HG03060 (cell line): ENCODE results near the gene SPDL1.

Experiments used
- ATAC-seq: cut with Tn5 transposase; IDR thresholded peaks from one replicate; pipeline ENCODE4 v1.9.1; 2021; ENCODE audit warnings: low read depth, moderate number of reproducible peaks; ENCODE audit not compliant: unreplicated experiment

The SPDL1 gene

DNA sequence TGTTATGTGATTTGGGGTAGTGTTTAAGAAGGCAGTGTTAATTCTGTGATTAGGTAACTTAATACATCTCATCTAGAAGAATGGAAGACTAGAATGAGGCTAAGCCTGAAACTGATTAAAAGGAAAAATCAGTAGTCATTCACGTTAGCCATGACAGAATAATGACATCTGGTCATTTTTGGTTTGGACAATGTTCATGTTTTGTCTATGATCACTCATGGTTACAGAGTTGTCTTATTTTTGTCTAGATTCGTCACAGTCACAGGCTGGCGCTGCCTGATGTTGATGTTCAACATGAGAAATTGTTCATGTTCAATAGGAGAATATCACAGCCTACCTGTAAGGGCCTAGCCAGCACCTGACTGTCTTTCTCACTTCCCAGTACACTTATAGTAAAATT lies 44.0 kb downstream of the SPDL1 start:
- no peak for ATAC-seq

DNA sequence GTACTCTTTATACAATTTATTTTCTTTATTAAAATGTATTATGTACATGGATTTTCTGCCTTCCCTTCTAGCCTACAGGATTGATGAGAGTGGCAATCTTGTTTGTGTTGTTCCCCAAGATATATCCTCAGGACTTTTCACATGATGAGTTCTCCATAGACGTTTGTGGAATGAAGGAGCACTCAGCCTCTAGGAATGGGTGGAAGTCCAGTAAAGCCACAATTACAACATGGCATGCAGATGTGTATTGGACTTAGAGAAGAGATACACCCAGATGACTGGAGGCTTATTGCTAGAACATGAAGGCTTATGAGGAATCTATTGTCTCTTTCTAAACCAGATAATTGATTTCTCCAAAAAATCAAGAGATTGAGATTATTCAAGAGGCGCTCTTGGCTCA lies 45.3 kb downstream of the SPDL1 start:
- ATAC-seq, result no peak

DNA sequence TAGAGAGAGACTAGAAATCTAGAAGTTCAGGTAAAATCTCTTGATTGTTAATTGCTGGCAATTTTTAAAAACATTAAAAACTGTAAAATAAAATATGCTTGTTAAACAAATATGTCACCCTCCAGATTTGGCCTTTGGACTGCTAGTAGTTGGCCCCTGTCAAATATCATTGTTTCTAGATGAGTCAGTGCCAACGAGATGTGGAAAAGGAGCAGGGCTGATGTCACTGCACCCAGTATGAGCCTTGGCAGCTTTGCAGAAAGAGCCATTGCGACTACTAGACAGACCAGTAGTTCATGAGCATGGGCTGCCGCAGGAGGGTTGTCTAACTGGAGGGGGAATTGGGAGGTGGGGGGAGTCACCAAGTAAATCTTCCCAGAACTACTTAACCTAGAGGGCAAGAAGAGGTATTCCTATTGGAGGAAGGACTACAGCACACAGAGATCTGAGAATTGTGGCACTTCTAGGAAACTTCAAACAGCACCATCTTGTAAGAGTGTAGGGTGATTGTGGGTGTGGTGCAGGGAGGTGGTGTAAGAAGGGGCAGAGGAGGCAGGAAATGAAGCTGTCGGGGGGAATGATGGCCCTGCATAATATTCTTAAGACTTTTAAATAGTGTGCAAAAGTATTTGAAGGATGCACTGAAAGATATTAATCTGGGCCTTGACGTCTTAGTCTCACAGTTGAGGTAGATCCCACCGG lies 46.4 kb downstream of the SPDL1 start:
- no peak for ATAC-seq

- ATAC-seq, result no peak
Observed at GRCh38 chr5:169631360-169631759, 47.8 kb downstream of the SPDL1 start.

- no peak for ATAC-seq
Observed at GRCh38 chr5:169632946-169633345, 49.4 kb downstream of the SPDL1 start.

GRCh38 chr5:169634606-169635005 lies 51.0 kb downstream of the SPDL1 start:
- no peak for ATAC-seq

GRCh38 chr5:169635936-169636335 lies 52.4 kb downstream of the SPDL1 start:
- no peak for ATAC-seq

DNA sequence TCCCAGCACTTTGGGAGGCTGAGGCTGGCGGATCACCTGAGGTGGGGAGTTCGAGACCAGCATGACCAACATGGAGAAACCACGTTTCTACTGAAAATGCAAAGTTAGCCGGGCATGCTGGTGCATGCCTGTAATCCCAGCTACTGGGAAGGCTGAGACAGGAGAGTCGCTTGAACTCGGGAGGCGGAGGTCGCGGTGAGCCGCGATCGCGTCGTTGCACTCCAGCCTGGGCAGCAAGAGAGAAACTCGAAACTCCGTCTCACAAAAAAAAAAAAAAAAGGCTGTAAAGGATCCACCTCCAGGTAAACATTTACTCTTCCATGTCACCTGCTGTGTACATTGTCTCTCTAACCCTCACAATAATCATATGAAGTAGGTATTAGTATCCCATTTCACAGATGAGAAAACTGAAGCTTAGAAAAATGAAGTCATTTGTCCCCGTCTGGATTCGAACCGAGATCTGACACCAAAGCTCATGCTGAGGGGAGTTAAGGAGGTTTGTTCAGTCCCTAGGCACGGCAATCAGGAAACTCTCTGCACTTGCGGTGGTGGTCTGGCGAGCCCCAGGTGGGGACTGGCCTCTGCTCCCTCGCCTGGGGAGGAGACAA lies 53.0 kb downstream of the SPDL1 start:
- no peak for ATAC-seq

GRCh38 chr5:169637085-169637548 lies 53.5 kb downstream of the SPDL1 start, which contains the start of gene DOCK2:
Gene DOCK2 (plus strand): TSS chr5:169637275. CDS start chr5:169637327, 52 bp downstream.
- peak; percentile 78 for ATAC-seq

- ATAC-seq, result peak; percentile 41
Observed at GRCh38 chr5:169637549-169638121, 54.1 kb downstream of the SPDL1 start.

DNA sequence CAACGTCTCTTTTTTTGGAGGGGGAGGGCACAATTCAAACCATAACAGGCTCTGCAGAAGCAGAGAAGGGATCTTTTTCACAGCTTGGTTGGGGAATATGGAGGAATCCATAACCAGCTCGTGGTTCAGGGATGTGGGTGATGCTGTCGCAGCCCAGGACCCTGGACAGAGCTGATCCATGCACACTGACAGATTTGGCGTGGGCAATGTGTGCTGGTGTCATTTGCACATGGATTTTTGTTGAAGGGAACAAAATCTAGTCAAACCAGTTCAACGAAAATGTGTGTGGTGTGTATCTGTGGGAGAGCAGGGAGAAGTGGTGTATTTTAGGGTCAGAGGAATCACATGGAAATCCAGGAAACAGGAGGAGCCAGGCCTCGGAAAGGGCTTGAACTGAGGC lies 57.7 kb downstream of the SPDL1 start:
- no peak for ATAC-seq

DNA sequence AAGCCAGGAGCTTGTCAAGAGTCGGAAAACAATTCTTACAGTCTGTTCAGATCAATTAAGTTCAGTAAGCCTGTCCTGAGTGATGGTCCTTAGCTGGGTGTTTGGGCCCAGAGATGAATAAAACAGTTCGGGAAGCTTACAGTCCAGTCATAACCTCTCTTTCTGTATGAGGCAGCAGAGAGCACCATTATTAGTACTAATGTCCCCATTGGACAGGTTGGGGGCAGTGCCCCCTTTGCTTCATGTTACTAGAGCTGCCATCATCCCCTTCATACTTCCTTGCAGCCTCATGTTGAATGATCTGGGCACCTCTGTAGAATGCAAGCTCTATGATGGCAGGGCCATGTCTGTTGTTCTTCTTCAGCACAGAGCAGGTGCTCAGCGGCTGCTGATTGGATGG lies 63.3 kb downstream of the SPDL1 start:
- peak; percentile 26 for ATAC-seq

GRCh38 chr5:169647566-169647965 lies 64.0 kb downstream of the SPDL1 start:
- ATAC-seq, result no peak

DNA sequence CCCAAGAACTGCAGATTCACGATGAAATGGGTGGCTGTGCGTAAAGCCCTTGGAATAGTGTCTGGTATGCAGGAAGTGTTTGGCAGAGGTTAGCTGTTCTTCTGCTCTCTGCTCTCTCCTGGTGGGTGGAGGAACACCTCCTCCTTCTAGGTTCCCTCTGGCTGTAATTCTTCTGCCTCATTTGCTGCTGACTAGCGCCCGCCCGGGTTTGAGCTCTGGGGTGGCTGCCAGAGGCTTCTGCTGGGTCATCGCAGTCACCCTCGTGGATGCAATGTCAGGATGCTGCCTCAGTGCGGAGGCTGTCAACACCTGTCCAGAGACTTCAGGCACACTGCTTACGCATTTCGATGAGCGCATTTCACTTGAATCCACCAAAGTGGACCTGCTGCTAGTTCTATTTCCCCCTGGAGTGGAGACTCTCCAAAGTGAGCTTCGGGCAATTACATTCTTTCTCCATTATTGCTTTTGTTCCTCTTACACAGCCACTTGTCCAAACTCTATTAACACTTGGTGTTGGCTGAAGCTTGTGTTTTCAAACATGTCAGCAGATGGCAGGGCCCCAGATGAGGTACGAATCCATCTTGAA lies 65.2 kb downstream of the SPDL1 start:
- ATAC-seq, result no peak

- ATAC-seq, result no peak
Observed at GRCh38 chr5:169649486-169649885, 65.9 kb downstream of the SPDL1 start.

GRCh38 chr5:169650701-169651331 lies 67.2 kb downstream of the SPDL1 start:
- peak; percentile 38 for ATAC-seq

DNA sequence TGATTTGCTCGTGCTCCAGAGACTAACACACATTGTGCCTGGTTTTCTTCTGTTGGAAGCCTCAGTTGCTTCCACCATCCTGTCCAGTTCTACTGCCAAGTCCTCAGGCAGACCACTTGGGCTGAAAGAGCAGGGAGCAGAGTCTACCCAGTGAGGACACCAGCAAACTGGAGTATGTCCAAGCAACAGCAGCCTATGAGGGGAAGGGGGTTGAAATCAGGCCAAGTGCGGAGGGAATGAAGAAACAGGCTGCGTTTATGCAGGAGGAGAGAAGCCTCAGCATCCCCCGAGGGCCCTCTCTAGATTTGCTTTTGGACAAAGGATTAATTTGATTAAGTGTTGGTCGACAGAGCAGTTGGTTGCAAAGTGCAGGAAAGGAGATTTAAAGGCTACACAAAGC lies 68.0 kb downstream of the SPDL1 start:
- no peak for ATAC-seq

DNA sequence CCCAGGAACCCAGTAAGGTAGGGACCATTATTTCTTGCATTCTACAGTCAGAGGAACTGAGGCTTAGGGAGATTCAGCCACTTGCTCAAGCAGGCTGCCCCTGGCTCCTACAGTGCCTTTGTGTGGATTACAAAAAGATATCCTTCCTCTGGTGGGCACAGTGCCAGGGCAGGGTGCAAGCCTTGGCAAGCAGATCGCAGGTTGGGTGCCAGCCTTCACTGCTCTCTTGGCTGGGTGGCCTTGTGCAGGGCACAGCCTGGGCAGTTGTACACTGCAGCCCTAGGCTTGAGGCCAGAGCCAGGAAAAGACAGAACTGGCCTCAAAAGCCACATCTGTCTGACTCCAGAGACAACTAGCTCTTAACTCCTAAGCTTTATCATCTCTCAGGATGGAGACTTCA lies 68.5 kb downstream of the SPDL1 start:
- no peak for ATAC-seq

DNA sequence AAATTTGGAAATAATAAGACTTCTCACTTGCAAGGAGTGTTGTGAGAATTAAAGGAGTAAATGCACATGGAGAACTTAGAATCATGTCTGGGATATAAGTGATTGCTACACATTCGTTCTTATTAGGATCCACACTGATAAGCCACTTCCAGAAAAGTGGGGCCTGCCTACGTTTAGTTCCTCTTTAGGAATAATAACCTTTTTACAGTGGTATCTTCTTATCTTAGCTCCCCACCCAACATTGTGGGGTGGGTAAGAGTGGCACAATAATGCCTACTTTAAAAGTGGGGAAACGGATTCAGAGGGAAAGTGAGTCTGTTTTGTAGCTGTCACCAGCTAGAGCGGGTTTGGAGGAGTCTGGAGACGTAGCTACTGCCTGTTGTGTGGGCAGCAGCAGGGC lies 69.5 kb downstream of the SPDL1 start:
- ATAC-seq, result no peak
